Heart left ventricle (tissue), 16 donors: ENCODE data around the gene LASP1. TPM values are rescaled to one million over a fixed set of nuclear protein-coding genes. Genes with fewer than 3 reads are reported as not detected.

Experiments used
- ATAC-seq, 4 donors: fragments of 200-7000 bp; cut with Tn5 transposase; one replicate each; pipeline ENCODE4 v1.9.1; 2020 to 2022; ENCODE audit warnings: moderate library complexity in 4 of 4, mild to moderate bottlenecking in 3 of 4, moderate number of reproducible peaks in 1 of 4
- DNase-seq, 5 donors: peaks; one replicate each; pipeline ENCODE4 v3.0.0-alpha.2; 2020
- H3K27ac ChIP-seq, 12 donors: fragments of 200-600 bp; sonication (generic) in 4 of 12; one replicate each; pipeline versions ENCODE4 v1.5.0 to v1.8.0; 2016 to 2022; ENCODE audit warnings: mild to moderate bottlenecking in 2 of 12
- H3K27me3 ChIP-seq, 9 donors: fragments of 200-600 bp; sonication (generic) in 2 of 9; one replicate each; pipeline versions ENCODE4 v1.5.1 to v1.8.0; 2016 to 2022; ENCODE audit warnings: mild to moderate bottlenecking in 3 of 9
- H3K36me3 ChIP-seq, 9 donors: fragments of 200-600 bp; sonication (generic) in 2 of 9; one replicate each; pipeline versions ENCODE4 v1.5.0 to v1.8.0; 2018 to 2022; ENCODE audit warnings: mild to moderate bottlenecking in 2 of 9
- H3K4me1 ChIP-seq, 12 donors: fragments of 200-600 bp; sonication (generic) in 4 of 12; one replicate each; pipeline versions ENCODE4 v1.5.0 to v1.8.0; 2016 to 2022; ENCODE audit warnings: mild to moderate bottlenecking in 3 of 12
- H3K4me3 ChIP-seq, 12 donors: fragments of 200-600 bp; sonication (generic) in 4 of 12; one replicate each; pipeline versions ENCODE4 v1.5.0 to v1.8.0; 2017 to 2022; ENCODE audit warnings: mild to moderate bottlenecking in 9 of 12, moderate library complexity in 4 of 12
- H3K9me3 ChIP-seq, 12 donors: fragments of 200-600 bp; sonication (generic) in 4 of 12; one replicate each; pipeline versions ENCODE4 v1.5.0 to v1.8.0; 2016 to 2022; ENCODE audit warnings: mild to moderate bottlenecking in 1 of 12
- POLR2A ChIP-seq, 2 donors: fragments of 450-650 bp; IDR thresholded peaks; one replicate each; pipeline ENCODE4 v1.6.1; 2017; ENCODE audit warnings: antibody characterized with exemption in 2 of 2, mild to moderate bottlenecking in 2 of 2, moderate library complexity in 2 of 2
- WGBS, 4 donors: extraction: QIAGEN DNeasy Blood & Tissue Kit in 2 of 4; methylation state at CpG; one replicate each; pipeline versions ENCODE4 v1.1.5 to v1.1.7; 2013 to 2018; 5-methylcytosine and 5-hydroxymethylcytosine counted together
- intact Hi-C, 10 donors: fragments of 100-400 bp; cut with DNase I; formaldehyde crosslinking; loops; one replicate each; pipeline versions ENCODE4 v1.11.1 to v1.14.2; 2022
- polyA plus RNA-seq, 2 donors: library from polyadenylated mRNA; stranded (reverse); fragments of 200-250 nt; gene quantifications; one replicate each; pipeline ENCODE4 v1.2.3, GENCODE V29; 2013
- total RNA-seq, 9 donors: library from RNA; depleted of rRNA in 2 of 9; stranded (reverse); fragments of >200 nt in 2 of 9; fragmentation: NEBNext Ultra II Directional in 3 of 9; extraction: Animal tissue kit (Norgen Biotek cat#: 25700) in 3 of 9; gene quantifications; one replicate each; pipeline versions ENCODE4 v1.1.0 to v1.2.4, GENCODE V29; 2016 to 2023
- TF ChIP-seq, protein P1 (sequence below), 12 donors: fragments of 200-600 bp; sonication (generic) in 4 of 12; IDR thresholded peaks; one replicate each; pipeline versions ENCODE4 v1.5.0 to v1.8.0; 2018 to 2022; ENCODE audit warnings: antibody characterized with exemption in 12 of 12, mild to moderate bottlenecking in 5 of 12
- donor health status: ischemic (EF 13 %, LVEDD 7.1; RV severe dilation, severe dysfunction).
- donor health status: healthy with polysubstance abuse.
- donor health status: DM: no; HTN: yes; CAD: no.
- donor health status: DM: no; HTN: no; CAD: no.
- donor health status: ischemic (EF 25% LVEDD 6.9; RV normal size, moderate dysfunction).
- donor health status: ischemic (EF 25% LVEDD 5.7; RV mildly dilated, moderate dysfunction).
- donor health status: healthy.
- donor health status: DM: yes; HTN: yes; CAD: no.
- donor health status: ischemic (EF 35%, LVEDD 5.7; RV mildly dilated, moderate dysfunction).
- donor health status: nonischemic (EF 11% LVEDD 7.7; RV severe dilation, severe dysfunction).
- donor health status: DM: yes; HTN: yes; CAD: no.
- donor health status: PGD.
- donor health status: ischemic (EF 29% LVEDD 5.4; RV normal size, mild dysfunction).
- donor health status: nonischemic (EF 23%, LVEDD 6.1; RV moderate dilation, normal function).

Gene LASP1
- total and polyA plus RNA-seq, 11 donors = 18.2 to 88.2 (median 26.7) TPM

DNA sequence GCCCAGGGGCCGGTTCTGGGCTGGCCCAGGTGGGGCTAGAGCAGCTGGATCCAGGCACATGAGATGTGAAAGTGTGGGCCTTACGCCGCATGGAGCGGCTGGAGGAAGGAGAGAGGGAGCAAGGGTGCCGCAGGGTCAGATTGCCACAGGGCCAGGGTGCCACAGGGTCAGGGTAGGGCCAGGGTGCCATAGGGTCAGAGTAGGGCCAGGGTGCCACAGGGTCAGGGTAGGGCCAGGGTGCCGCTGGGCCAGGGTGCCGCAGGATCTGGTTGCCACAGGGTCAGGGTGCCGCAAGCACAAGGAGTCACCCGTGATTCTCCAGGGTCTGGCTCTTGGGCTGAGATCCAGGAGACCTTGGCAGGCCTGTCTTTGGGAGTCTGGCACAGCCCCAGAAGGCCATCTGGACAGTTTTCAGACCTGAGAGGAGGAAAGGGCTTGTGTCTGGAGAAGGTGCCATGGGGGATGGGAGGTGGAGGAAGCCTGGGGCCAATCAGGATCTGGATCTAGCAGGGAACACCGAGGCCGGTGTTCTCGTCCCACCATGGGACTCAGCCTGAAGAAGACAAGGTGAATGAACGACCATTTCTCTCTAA lies 42.5 kb downstream of the LASP1 start:
- no peak overlapping the region for H3K4me3 ChIP-seq
- intact Hi-C loops = no loop called here
- TF ChIP-seq, protein P1, sequence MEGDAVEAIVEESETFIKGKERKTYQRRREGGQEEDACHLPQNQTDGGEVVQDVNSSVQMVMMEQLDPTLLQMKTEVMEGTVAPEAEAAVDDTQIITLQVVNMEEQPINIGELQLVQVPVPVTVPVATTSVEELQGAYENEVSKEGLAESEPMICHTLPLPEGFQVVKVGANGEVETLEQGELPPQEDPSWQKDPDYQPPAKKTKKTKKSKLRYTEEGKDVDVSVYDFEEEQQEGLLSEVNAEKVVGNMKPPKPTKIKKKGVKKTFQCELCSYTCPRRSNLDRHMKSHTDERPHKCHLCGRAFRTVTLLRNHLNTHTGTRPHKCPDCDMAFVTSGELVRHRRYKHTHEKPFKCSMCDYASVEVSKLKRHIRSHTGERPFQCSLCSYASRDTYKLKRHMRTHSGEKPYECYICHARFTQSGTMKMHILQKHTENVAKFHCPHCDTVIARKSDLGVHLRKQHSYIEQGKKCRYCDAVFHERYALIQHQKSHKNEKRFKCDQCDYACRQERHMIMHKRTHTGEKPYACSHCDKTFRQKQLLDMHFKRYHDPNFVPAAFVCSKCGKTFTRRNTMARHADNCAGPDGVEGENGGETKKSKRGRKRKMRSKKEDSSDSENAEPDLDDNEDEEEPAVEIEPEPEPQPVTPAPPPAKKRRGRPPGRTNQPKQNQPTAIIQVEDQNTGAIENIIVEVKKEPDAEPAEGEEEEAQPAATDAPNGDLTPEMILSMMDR (IDR thresholded peaks at IDR 0.05) = no peak
- no peak for TF ChIP-seq POLR2A (IDR thresholded peaks at IDR 0.05)
- ATAC-seq (peak in 3 of 4 donors; percentile 45 to 64 (median 53)), DNase-seq (peak in 3 of 5 donors; percentile 61 to 79 (median 76))
- H3K9me3 ChIP-seq = no peaks in the 10 kb centered on the region
- peaks cover 0 to 81% (median 51%) of the 10 kb centered on the region in 9 donors for H3K36me3 ChIP-seq
- H3K27me3 ChIP-seq = no peaks in the 10 kb centered on the region
- H3K4me1 ChIP-seq = peaks cover 3 to 77% (median 43%) of the 10 kb centered on the region in 12 donors
- WGBS, 4 donors = 44 to 57% (median 50%) methylated on average over 9 to 13 of the region's 13 CpGs
- H3K27ac ChIP-seq = peak overlapping the region in 11 of 12 donors; percentile 1 to 70 (median 46)

DNA sequence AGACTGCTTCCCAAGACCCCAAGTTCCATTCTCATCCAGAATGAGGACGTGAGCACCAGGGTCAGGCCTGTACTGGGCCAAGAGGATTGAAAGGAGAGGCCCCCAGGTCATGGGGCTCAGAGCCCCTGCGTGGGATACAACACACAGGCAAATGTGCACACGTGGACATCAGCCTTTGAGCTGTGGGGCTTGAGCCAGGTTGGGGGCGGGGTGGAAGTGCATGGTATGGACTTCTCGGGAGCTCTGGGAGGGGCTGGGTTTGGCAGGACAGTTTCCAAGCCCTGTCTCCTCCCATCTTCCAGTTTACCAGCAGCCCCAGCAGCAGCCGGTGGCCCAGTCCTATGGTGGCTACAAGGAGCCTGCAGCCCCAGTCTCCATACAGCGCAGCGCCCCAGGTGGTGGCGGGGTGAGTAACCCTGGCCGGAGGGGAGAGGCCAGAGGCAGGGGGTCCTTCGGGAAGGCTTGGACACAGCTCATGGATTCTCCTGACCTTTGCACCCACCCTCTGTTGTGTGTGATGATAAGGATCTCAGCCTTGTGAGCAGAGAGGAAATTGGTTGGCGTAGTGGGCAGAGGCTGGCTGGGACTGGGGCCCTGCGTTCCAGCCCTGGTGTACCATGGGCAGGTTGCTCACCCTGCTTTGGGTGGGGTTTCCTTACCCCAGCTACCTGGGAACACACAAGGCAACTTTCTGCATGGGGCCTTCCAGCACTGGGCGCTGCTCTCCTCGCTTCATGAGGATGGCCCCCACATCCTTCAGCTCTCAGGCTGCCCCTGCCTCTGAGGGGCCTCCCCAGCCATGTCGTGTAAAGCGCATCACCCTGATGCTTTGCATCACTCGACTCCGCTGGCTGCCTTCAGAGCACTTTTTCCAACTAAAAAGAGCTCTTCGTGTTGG lies 45.1 kb downstream of the LASP1 start:
- Histone ChIP-seq H3K27ac (peak overlapping the region in 2 of 12 donors; percentile 3 to 55), H3K4me1 (peaks cover 3 to 63% (median 36%) of the 10 kb centered on the region in 12 donors), H3K9me3 (no peaks in the 10 kb centered on the region), H3K4me3 (no peak overlapping the region), H3K27me3 (no peaks in the 10 kb centered on the region), H3K36me3 (peaks cover 0 to 94% (median 77%) of the 10 kb centered on the region in 9 donors)
- no peak for ATAC-seq
- 85 to 92% (median 88%) methylated on average over 9 to 20 of the region's 20 CpGs for WGBS, 4 donors
- intact Hi-C loops = no loop called here
- DNase-seq = no peak
- TF ChIP-seq, protein P1 (IDR thresholded peaks at IDR 0.05) = no peak
- TF ChIP-seq POLR2A (IDR thresholded peaks at IDR 0.05) = no peak

DNA sequence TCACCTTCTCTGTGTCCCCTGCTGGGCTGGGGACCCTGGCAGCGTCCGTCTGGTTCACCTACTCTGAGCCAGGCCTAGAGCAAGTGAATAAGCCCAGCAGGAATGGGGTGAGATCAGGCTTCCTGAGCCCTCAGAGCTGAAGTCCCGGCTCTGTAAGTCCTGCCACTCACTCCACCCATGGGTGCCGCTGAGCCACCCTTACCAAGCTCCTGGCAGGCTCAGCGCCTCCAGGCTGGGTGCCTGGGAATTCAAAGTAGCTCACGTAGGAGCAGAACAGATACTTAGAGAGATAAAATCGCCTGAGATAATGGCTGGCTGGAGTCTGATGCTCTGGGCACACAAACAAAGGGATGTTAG lies 45.8 kb downstream of the LASP1 start:
- peaks cover 0 to 98% (median 75%) of the 10 kb centered on the region in 9 donors for H3K36me3 ChIP-seq

More for the DNA sequence above, 45.8 kb downstream of the LASP1 start:
- no peak for TF ChIP-seq POLR2A (IDR thresholded peaks at IDR 0.05)
- TF ChIP-seq, protein P1 (IDR thresholded peaks at IDR 0.05) = no peak
- 89 to 94% (median 90%) methylated on average over 5 to 7 of the region's 7 CpGs for WGBS, 4 donors
- peaks cover 7 to 66% (median 42%) of the 10 kb centered on the region in 12 donors for H3K4me1 ChIP-seq
- intact Hi-C loops = no loop called here
- no peaks in the 10 kb centered on the region for H3K9me3 ChIP-seq
- DNase-seq (no peak), ATAC-seq (no peak)
- peak overlapping the region in 1 of 12 donors; percentile 55 for H3K27ac ChIP-seq
- H3K4me3 ChIP-seq = no peak overlapping the region
- H3K27me3 ChIP-seq = no peaks in the 10 kb centered on the region
